GM18502 (cell line): ENCODE results near the gene INTS1.
"Not testable (repeated sequence)": the region's sequence is repeated elsewhere in the genome, so short reads cannot be mapped to it uniquely, and the experiment has no call there.

Experiments
- ATAC-seq: cut with Tn5 transposase; IDR thresholded peaks from one replicate; pipeline ENCODE4 v1.9.1; 2021; ENCODE audit warnings: mild to moderate bottlenecking; ENCODE audit not compliant: unreplicated experiment, poor library complexity

The INTS1 gene

DNA sequence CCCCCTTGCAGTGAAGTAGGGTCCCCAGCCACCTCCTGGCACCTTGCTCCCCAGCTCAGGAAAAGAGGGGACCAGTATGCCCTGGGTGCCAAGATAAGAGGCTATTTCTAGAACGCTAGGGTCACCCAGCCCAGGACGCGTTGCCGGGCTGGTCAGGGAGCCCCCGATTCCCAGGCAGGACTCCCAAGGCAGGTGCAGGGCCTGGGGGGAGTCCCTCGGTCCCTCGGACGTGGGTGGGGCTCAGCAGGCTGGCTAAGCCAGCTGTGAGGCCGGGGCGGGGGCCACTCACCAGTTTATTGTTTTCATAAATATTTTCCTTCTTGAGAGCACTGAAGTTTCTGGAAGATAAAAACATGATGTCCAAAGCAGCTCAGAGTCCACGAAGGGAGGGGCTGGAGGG lies 54.2 kb downstream of the INTS1 start:
- no peak for ATAC-seq

DNA sequence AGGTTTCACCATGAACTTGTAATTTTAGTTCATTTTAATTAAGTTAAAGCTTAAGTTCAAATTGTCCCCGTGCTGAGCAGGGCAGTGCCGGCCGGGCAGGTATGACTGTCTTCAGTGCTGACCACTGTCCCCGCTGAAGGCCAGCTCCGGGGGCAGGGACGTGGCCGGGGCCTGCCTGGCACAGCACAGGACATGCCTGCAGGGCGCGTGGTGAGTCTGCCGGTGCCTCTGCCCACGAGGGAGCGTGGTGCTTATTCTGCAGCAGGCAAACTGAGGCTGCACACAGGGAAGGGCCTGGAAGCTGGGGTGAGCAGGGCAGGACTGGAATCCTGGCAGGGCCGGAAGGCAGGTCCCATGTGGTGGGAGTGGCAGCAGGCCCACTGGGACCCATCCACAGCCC lies 54.7 kb downstream of the INTS1 start:
- ATAC-seq, result no peak

DNA sequence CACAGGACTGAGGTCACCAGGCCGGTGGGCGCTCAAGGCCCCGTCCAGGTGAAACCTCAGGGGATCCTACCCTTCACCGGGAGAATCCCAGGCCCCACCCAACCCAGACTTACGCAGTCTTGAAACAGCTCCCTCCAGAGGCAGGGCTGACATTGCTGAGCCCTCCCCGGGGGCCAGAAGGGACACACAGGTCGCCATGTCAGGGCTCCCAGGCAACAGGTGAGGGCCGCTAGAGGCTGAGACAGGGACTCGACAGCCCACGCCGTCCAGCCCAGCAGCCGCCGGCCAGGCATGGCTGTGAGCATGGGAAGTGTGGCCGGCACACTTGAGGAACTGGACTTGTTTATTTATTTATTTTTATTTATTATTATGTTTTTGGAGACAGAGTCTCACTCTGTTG lies 55.2 kb downstream of the INTS1 start:
- ATAC-seq, result no peak

DNA sequence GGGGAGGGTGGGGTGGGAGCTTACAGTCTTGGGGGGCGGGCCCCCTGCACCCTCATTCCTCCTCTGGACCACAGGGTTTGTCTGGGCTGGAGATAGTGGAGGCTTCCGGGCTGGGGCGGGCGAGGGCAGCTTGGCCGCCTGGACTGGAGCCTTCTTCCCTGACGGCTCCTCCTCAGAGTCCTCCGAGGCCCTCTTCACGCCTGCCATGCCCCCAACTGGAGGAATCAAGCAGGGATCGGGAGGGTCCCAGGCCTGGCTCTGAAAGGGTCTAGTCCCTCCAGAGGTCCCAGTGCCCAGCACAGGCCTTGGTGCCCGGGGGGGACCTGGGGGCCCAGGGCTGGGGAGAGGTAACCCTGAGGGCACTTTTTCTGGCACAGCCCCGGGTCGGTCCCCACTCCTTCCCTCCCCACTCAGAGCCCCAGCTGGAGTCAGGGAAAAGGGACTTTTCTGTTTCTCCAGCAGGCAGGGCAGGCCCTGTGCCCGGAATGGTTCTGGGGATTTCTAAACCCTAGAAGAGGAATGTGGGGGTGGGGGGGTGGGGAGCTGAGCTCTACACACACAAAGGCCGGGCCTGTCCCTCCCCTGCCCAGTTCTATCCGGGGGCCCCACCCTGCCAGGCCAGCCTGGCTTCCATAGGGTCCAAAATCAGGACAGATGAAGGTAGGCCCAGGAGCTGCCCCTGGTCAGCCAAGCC lies 56.5 kb downstream of the INTS1 start:
- no peak for ATAC-seq

DNA sequence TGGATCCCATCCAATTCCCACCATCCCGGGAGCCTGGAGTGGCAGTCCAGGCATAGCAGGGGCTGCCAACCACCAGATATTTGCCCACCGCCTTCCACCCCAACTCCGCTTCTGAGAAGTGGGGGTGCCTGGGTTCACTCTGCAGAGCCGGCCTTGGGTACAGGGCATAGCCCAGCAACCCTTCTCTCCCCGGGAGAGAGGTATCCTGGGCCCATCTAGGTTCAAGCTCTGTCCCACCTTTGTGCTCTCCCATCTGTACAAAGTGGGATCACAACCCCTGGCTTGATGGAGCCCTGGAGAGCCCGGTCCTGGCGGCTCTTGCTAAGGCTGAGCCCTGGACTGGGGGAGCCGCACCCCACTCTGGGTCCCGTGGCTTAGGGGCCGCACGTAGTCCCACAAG lies 57.1 kb downstream of the INTS1 start:
- ATAC-seq, result no peak

DNA sequence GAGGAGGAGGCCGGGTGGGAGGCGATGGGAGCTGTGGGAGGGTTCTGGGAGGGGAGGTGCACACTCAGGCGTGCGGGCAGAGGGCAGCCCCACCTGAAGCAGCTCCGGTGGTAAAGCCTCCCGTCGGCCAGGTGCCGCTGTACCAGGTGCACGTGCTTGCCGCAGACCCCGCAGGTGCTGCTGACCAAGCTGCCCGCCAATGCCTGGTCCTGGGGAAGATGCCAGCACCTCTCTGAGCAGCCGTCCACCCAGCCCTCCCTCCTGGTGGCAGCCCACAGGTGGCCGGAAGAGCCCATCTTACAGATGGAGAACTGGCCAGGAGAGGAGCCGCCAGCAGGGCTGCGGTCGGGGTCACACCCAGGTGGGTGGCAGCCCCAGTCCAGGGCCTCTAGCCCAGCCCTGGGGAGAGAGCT lies 57.6 kb downstream of the INTS1 start:
- ATAC-seq, result no peak

DNA sequence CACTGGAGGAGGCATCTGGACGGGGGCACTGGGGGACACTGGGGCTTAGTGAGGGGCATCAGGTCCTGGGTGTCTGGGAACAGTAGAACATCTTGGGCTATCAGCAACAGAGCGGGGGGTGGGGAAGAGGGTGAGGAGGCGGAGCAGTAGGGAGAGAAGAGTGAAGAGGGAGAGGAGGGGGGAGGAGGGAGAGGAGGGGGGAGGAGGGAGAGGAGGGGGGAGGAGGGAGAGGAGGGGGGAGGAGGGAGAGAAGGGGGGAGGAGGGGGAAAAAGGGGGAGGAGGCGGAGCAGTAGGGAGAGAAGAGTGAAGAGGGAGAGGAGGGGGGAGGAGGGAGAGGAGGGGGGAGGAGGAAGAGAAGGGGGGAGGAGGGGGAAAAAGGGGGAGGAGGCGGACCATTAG lies 58.2 kb downstream of the INTS1 start:
- ATAC-seq, result not testable (repeated sequence)

DNA sequence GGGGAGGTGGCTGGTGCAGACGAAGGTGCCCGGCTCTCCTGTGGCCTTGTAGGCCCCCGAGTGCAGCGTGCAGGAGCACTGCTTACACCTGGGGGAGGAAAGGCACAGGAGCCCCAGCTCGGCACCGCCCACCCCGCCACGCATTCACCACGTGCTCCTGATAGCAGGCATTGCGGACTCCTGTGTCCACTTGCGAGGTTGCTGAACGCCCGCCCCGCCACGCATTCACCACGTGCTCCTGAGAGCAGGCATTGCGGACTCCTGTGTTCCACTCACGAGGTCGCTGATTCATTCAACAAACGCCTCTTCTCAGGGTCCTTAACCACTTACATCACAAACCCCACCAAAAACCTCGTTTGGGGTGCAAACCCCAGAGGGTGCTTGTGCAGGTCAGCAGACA lies 58.8 kb downstream of the INTS1 start:
- no peak for ATAC-seq

DNA sequence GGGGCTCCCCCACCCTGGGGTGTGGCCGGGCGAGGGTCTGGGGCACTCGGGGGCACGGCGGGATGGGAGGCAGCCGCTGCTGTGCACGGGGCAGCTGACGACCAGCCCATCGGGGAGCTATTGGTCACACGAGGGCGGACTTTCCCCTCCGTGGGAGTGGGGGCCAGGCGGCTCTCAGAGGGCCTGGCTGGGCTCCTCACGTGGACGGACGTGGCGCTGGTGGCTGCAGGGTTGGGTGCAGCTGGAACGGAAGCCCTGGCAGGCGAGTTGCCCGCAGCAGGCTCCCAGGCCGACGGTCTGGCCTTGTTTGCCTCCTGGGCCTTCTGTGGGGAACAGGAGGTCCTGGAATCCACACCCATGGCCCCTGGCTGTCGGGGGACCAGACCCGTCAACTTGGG lies 59.3 kb downstream of the INTS1 start:
- no peak for ATAC-seq

DNA sequence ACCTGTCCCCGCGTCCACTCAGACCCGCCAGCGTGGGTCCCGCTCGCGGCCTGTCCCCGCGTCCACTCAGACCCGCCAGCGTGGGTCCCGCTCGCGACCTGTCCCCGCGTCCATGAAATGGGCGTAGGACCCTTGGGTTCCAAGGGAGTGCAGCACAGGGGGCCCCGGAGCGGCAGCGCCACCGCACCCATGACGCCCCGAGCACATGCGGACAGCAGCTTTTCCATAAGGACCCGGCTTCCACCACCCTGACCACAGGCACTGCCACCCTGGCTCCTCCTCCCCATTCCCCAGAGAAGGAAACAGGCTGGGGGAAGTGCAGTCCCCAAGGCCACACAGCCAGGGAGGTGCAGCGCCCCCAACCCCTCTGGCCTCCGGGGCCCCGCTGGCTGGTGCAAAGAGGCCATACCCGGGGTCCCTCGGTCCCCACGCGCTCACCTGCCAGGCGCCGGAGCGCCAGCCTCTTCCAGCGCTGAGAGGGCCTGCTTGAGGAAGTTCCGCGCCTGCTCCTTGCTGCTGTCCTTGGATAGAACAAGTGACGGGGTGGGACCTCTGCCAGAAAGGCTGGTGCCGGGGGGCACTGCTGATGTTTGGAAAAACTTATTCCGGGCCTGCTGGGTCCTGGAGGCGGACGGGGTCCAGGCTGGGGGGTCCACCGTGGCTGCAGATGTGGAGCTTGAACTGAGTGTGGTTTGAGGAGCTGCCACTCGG lies 59.8 kb downstream of the INTS1 start:
- no peak for ATAC-seq

DNA sequence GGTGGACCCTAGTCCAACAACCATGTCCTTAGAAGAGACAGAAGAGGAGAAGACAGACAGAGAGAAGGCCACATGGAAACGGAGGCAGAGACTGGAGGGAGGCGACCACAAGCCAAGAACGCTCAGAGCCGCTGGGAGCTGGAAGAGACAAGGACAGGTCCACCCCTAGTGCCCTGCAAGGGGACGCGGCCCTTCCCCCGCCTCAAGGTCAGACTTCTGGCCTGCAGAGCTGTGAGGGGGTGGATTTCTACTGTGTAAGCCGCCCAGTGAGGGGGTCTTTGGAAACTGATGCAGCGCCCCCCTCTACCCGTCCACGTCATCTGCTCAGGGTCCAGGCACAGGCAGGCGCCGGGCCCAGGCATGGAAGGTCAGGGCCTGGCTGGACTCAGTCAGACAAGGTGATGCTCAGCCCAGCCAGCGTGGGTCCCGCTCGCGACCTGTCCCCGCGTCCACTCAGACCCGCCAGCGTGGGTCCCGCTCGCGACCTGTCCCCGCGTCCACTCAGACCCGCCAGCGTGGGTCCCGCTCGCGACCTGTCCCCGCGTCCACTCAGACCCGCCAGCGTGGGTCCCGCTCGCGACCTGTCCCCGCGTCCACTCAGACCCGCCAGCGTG lies 60.5 kb downstream of the INTS1 start:
- not testable (repeated sequence) for ATAC-seq

DNA sequence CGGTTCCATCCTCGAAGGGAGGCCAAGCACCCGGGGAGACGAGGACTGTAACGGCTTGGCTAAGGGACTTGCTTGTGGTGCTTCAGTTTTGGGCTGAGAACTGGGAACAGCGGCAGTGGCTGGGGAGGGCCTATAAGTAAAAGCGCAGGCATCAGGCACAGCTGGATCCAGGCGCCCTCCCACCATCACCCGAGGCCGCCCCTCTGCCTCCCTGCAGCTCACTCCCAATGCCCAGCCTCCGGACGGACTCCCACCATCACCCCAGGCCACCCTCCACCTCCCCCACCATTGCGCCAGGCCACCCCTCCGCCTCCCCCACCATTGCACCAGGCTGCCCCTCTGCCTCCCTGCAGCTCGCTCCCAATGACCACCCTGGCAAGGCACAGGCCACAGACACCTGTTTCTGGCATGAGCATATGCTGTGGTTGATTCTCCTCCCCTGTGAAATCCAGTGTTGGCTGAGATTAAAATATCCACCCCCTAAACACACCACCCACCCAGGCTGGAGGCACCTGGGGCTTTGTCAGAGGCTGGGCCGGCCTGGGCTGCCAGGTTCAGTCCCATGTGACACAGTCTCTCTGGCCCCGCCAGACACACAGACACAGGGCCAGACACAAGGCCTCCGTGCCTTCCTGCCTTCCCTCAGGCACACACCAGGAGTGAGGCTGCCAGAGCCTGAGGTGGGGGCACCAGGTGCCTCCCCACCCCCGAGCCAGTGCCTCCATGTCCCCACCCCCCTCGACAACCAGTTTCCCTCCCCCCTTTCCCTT lies 61.6 kb downstream of the INTS1 start:
- ATAC-seq, result no peak

DNA sequence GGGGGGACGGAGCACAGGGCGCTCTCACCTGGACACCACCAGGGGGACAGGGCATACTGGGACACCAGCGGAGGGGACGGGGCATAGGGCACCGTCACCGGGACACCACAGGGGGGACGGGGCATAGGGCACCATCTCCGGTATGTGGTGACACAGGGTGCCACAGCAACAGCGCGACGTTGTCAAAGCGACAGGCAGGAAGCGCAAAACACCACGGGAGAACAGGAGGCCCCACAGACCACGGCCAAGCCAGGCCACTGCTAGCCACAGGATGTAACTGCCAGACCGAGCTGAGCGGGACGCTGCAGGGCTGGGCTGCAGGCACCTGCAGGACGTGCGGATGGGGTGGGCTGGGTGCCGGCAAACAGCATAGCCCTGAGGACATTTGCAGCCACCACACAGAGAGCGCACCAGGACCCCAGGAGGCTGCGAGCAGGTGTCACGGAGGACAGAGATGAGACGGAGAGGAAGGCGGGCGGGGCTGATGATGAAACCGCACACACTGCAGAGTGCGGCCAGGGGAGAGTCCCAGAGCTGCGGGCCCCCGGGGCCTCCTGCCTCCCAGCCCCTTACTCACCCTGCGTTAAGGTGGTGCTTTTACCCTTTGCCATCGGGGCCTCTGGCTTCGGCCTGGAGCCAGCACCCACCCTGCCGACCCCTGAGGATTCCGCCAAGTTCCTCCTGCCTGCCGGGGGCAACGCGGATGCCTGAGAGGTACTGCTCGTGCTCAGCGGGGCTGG lies 62.4 kb downstream of the INTS1 start:
- no peak for ATAC-seq

DNA sequence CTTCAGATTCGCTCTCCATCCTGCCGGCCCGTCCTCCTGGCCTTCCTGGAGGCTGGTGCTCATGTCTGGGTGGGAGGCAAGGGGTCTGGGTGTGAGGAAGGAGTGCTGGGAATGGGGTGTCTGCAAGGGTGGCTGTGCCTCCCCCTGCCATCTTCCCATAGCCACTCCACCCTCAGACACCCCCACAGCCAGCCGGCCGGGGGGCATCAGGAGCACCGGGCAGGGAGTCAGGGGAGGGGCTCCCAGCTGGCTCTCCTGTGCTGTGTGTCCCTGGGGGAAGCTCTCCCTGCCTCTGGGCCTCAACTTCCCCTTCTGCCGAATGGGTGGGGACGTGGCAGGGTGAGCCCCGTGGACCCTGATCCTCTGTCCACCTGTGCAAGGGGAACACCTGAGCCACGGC lies 63.6 kb downstream of the INTS1 start:
- ATAC-seq, result no peak

DNA sequence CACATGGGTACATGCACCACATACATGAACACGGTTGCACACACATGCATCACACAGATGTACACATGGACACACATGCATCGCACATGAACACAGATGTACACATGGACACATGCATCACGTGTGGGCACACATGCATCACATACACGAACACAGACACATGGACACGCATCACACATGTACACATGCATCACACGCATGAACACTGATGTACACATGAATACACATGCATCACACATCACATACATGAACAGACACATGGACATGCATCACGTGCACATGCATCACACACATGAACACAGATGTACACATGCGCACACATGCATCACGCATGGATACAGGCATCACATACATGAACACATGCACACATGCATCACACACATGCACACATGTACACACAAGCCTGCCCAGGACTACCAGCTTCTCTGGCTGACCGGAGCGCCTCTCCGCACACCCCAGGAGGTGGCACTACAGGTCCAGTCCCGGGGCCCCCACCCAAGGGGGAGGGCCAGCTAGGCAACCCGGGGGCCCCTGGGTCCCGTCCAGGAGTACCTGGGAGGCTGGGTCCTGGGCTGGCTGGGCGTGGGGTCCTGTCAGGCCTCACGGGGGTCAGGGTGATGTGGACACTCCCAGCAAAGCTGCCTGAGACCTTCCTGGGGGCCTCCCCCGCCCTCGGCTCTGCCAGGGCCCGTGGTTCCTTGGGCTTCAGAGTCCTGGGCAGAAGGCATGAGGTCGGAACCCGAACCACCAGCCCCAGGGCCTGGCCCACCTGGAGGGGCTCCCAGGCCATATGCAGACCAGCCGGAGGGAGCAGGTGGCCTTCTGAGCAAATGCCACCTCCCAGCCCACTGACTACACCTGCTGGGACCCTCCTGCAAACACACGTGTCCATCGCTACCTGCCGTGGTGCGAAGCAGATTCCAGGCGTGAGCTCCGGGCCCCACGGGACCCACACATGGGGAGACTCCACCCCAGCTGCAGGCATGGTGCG lies 64.5 kb downstream of the INTS1 start:
- ATAC-seq, result no peak

DNA sequence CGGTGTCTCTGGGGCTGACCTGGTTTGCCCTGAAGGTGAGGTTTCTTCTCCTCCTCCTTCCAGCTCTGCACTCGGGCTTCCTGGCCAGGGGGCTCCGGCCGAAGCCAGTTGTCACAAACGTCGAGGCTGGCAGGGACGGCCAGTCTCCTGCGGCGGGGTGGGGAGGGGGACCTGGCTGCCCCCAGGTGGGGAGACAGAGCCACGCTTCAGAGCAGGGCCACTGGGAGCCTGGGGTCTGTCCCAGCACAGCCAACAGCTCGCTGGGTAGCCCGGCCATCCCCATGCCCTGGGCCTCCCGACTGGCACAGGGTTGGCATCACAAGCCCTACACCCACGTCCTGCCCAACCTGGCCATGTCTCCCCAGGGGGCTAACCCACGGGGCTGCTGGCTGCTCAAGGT lies 65.4 kb downstream of the INTS1 start:
- ATAC-seq, result no peak

DNA sequence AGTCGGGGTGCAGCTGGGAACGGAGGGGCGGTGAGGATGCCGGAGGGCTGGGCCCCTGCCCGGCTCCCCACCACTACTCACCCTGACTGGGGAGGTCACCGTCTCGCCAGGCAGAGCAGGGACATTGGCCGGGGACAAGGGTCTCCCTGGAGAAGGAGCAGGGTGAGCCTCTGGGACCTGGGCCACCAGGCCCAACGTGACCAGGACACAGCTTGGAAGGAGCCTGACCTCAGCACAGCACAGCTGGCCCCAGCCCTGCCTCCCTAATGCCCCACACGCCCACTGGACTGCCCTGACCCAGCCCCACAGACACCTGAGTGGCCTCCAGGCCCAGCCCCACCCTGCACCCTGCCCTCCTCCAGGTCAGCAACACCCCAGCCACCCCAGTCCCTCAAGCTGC lies 66.0 kb downstream of the INTS1 start:
- ATAC-seq, result no peak

DNA sequence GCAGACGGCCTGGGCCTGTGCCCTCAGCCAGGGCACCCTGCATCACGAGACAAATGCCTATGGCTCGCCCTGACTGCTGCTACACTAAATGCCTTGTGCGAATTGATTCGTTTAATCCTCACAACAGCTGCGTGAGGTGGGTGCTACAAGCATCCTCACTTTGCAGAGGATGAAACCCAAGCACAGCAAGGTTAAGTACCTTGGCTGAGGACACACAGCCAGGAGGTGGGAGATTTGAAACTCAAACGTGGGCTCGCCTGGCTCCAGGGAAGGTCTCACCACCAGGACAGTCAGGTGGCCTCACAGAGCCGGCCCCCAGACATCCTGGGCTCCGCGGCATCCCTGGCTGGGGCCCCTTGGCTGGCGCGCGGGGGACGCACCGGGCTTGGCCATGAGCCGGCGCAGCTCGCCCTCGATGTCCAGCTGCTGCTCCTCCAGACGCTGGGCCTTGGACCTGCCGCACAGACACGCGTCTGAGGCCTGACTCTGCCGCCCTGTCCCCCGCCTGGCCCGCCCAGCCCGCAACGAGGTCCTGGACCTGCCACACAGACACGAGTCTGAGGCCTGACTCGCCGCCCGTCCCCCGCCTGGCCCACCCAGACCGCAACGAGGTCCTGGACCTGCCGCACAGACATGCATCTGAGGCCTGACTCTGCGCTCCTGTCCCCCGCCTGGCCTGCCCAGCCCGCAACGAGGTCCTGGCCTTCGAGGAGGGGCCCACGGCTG lies 66.9 kb downstream of the INTS1 start:
- ATAC-seq, result no peak

DNA sequence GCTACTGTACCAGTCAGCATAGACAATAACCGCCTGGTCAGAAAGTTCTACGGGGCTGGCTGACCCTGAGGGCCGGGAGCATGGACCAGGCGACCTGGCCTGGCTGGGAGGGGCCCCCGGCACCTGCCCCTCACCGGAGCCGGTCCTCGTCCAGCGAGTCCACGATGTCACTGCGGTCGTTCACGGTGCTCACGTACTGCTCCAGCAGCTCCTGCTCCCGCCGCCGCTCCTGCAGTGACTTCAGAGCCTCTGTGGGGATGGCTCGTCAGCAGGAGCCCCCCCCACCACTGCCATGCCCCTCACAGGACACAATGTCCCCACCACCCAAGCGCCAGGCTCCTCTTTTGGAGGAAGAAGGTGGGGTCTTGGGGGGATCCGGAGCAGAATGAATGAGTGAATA lies 67.6 kb downstream of the INTS1 start:
- ATAC-seq, result no peak
